ENCODE results near the gene MAP3K1. TPM values are rescaled to one million over a fixed set of nuclear protein-coding genes. Genes with fewer than 3 reads are reported as not detected.
"Not testable (repeated sequence)": the region's sequence is repeated elsewhere in the genome, so short reads cannot be mapped to it uniquely, and the experiment has no call there.

The MAP3K1 gene
- total and polyA plus RNA-seq, 5 donors: 2.7 to 9.0 (median 7.9) TPM

GRCh38 chr5:56815658-56816545 lies 553 bp downstream of the MAP3K1 start:
- Histone ChIP-seq H3K27me3 (ENCODE audit: control insufficient read depth, insufficient read depth) (no peaks in the 10 kb centered on the region), H3K4me3 (ENCODE audit: low read length) (peak overlapping the region; percentile 98), H3K4me1 (ENCODE audit: control insufficient read depth, insufficient read depth, low read length) (peaks cover 2% of the 10 kb centered on the region), H3K27ac (ENCODE audit: low read length) (peak overlapping the region; percentile 92), H3K9me3 (ENCODE audit: control insufficient read depth, low read length) (no peaks in the 10 kb centered on the region)
- intact Hi-C loops (cut with DNase I): loop anchor here in 3 of 4 donors (10.0 kb wide), 4 partner anchors 121 to 461 kb away; no protein-coding TSS in a partner anchor
- DNase-seq (peak; percentile 43 to 79 (median 75)), ATAC-seq (peak; percentile 46 to 51)
- WGBS: under 1% methylated on average over 116 of the region's 116 CpGs

GRCh38 chr5:56816546-56817081 lies 1.3 kb downstream of the MAP3K1 start:
- H3K27ac ChIP-seq (ENCODE audit: low read length): peak overlapping the region; percentile 92
- intact Hi-C loops (cut with DNase I): loop anchor here in 3 of 4 donors (10.0 kb wide), 4 partner anchors 122 to 462 kb away; no protein-coding TSS in a partner anchor
- peaks cover 2% of the 10 kb centered on the region for H3K4me1 ChIP-seq (ENCODE audit: control insufficient read depth, insufficient read depth, low read length)
- peak overlapping the region; percentile 98 for H3K4me3 ChIP-seq (ENCODE audit: low read length)
- ATAC-seq (peak; percentile 65 to 80), DNase-seq (peak; percentile 58 to 80 (median 79))
- WGBS: under 1% methylated on average over 43 of the region's 43 CpGs
- H3K27me3 ChIP-seq (ENCODE audit: control insufficient read depth, insufficient read depth): no peaks in the 10 kb centered on the region
- H3K9me3 ChIP-seq (ENCODE audit: control insufficient read depth, low read length): no peaks in the 10 kb centered on the region

DNA sequence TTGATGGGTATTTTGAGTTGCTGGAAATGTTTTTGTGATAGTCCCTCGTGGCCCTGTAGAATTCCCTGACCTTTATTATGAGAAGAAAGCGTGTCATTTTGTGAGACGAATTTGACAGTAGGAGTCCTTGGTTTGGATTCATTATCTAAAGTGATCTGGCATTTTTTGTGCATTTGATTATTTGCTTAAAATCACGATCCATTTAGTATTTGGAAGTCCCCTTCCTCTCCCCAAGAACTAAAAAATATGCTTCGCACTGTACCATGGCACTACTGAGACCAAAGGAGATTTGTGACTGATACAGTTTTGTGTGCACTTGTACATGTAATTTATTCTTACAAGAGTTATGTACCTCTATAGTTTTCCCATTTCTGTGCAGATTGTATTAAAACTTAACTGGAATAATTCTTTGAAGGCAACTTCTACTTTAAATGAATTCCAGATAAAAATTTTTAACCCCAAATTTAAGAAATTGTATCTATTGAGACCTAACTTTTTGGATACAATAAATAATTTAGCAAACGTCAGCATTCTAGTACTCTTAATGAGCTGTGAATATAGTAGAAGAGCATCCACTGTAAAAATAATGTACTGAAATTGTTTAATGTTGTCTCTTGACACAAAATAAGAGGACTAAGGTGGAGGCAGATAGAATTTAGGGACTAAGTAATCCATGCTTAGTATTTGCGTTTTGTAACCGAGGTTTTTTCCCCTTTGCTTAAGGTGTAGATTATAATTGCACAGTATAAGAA lies 2.1 kb downstream of the MAP3K1 start:
- no peak overlapping the region for H3K27ac ChIP-seq (ENCODE audit: low read length)
- H3K9me3 ChIP-seq (ENCODE audit: control insufficient read depth, low read length): no peaks in the 10 kb centered on the region
- ATAC-seq (no peak), DNase-seq (no peak)
- H3K4me1 ChIP-seq (ENCODE audit: control insufficient read depth, insufficient read depth, low read length): peaks cover 2% of the 10 kb centered on the region
- intact Hi-C loops (cut with DNase I): loop anchor here in 3 of 4 donors (10.0 kb wide), 4 partner anchors 123 to 463 kb away; no protein-coding TSS in a partner anchor
- WGBS: 25% methylated on average over 8 of the region's 8 CpGs
- H3K4me3 ChIP-seq (ENCODE audit: low read length): peak overlapping the region; percentile 98
- H3K27me3 ChIP-seq (ENCODE audit: control insufficient read depth, insufficient read depth): no peaks in the 10 kb centered on the region

DNA sequence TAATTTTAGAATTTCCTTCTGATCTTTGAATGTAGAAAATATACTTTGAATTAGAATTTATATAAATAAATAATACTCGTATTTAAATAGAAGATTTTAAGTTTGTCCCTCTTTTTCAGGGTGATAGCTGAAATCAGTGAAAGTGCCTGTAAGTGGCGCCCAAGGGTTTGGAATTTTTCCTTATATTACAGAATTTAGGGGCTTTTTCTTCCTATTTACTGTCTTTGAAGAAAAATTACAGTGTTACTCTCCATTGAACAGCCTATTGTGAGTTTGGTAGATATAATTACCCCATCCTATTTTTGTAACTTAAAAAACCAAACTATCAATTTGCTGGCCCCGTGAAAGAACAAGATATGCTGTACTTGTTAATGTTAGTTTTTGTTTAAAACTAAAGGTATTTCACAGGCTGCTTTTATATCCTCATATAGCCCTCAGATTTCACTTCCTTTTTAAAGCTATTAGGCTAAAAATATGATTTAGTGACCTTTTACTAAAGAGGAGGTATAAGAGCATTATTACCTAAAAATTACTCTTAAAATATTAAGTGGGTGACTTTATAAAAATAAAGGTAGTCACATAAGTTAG lies 3.2 kb downstream of the MAP3K1 start:
- intact Hi-C loops (cut with DNase I): loop anchor here in 3 of 4 donors (10.0 kb wide), 4 partner anchors 124 to 464 kb away; no protein-coding TSS in a partner anchor
- no peak overlapping the region for H3K27ac ChIP-seq (ENCODE audit: low read length)
- peaks cover 5% of the 10 kb centered on the region for H3K4me1 ChIP-seq (ENCODE audit: control insufficient read depth, insufficient read depth, low read length)
- 35% methylated on average over 3 of the region's 3 CpGs for WGBS
- H3K4me3 ChIP-seq (ENCODE audit: low read length): peak overlapping the region; percentile 22
- no peaks in the 10 kb centered on the region for H3K9me3 ChIP-seq (ENCODE audit: control insufficient read depth, low read length)
- no peaks in the 10 kb centered on the region for H3K27me3 ChIP-seq (ENCODE audit: control insufficient read depth, insufficient read depth)
- DNase-seq: no peak
- ATAC-seq: no peak

- Histone ChIP-seq H3K4me1 (ENCODE audit: control insufficient read depth, insufficient read depth, low read length) (peaks cover 6% of the 10 kb centered on the region), H3K4me3 (ENCODE audit: low read length) (peak overlapping the region; percentile 38), H3K27me3 (ENCODE audit: control insufficient read depth, insufficient read depth) (no peaks in the 10 kb centered on the region), H3K9me3 (ENCODE audit: control insufficient read depth, low read length) (no peaks in the 10 kb centered on the region), H3K27ac (ENCODE audit: low read length) (no peak overlapping the region)
- 39% methylated on average over 6 of the region's 6 CpGs for WGBS
- no peak for ATAC-seq
- intact Hi-C loops (cut with DNase I): loop anchor here in 3 of 4 donors (10.0 kb wide), 4 partner anchors 124 to 464 kb away; no protein-coding TSS in a partner anchor
- no peak for DNase-seq
Observed at GRCh38 chr5:56819060-56819881, 3.9 kb downstream of the MAP3K1 start.

GRCh38 chr5:56821868-56822267 lies 6.5 kb downstream of the MAP3K1 start:
- not testable (repeated sequence) for DNase-seq

DNA sequence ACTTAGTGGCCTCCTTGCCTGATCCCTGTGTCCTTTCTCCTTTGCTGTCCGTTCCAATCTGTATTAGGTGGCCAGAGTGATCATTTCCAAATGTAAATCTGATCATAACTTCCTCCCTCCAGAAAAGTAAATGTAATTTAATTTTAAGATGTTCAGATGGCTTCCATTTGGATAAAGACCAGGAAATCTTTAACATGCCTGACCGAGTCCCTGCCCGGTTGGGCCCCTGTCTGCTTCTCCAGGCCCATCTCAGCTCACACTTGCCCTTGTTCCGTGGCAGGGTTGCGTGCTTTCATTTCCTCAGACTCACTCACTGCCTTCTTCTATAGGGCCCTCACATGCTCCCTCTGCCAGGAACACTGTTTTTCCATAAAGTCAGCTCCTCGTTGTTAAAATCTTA lies 7.6 kb downstream of the MAP3K1 start:
- Histone ChIP-seq H3K4me1 (ENCODE audit: control insufficient read depth, insufficient read depth, low read length) (peaks cover 7% of the 10 kb centered on the region), H3K4me3 (ENCODE audit: low read length) (peak overlapping the region; percentile 18)
- peak in 1 of 2 donors; percentile 58 for ATAC-seq

More at GRCh38 chr5:56821868-56822267, 6.5 kb downstream of the MAP3K1 start:
- H3K27ac ChIP-seq (ENCODE audit: low read length); H3K27me3 ChIP-seq (ENCODE audit: control insufficient read depth, insufficient read depth); H3K4me1 ChIP-seq (ENCODE audit: control insufficient read depth, insufficient read depth, low read length); intact Hi-C loops (cut with DNase I); H3K9me3 ChIP-seq (ENCODE audit: control insufficient read depth, low read length); H3K4me3 ChIP-seq (ENCODE audit: low read length); ATAC-seq: not testable (repeated sequence)
- WGBS: 84% methylated on average over 5 of the region's 5 CpGs

DNA sequence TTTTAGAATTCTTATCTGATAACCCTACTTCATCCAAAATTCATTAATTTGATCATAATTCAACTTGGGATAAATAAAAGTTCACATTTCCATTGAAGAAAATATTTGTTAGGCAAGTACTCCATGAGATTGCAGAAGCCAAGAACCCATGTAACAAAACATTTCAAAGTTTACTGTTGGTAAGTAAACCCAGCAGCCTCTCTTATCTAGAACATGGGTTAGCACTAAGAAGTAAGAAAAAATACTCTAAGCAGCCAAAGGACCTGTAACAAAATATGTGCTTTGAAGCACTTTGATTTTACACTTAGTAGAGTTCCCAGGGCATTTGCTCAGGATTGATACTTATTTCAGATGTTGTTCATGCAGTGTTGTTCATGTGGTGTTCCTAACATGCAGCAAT lies 8.7 kb downstream of the MAP3K1 start:
- H3K4me3 ChIP-seq (ENCODE audit: low read length): no peak overlapping the region
- H3K9me3 ChIP-seq (ENCODE audit: control insufficient read depth, low read length): no peaks in the 10 kb centered on the region
- intact Hi-C loops (cut with DNase I): no loop called here
- DNase-seq (no peak), ATAC-seq (no peak)
- no peaks in the 10 kb centered on the region for H3K27me3 ChIP-seq (ENCODE audit: control insufficient read depth, insufficient read depth)
- no peak overlapping the region for H3K27ac ChIP-seq (ENCODE audit: low read length)
- peaks cover 7% of the 10 kb centered on the region for H3K4me1 ChIP-seq (ENCODE audit: control insufficient read depth, insufficient read depth, low read length)

More for the DNA sequence above, 7.6 kb downstream of the MAP3K1 start:
- no peaks in the 10 kb centered on the region for H3K9me3 ChIP-seq (ENCODE audit: control insufficient read depth, low read length)
- no peaks in the 10 kb centered on the region for H3K27me3 ChIP-seq (ENCODE audit: control insufficient read depth, insufficient read depth)
- no peak for DNase-seq
- WGBS: 58% methylated on average over 6 of the region's 6 CpGs
- intact Hi-C loops (cut with DNase I): no loop called here
- H3K27ac ChIP-seq (ENCODE audit: low read length): no peak overlapping the region

DNA sequence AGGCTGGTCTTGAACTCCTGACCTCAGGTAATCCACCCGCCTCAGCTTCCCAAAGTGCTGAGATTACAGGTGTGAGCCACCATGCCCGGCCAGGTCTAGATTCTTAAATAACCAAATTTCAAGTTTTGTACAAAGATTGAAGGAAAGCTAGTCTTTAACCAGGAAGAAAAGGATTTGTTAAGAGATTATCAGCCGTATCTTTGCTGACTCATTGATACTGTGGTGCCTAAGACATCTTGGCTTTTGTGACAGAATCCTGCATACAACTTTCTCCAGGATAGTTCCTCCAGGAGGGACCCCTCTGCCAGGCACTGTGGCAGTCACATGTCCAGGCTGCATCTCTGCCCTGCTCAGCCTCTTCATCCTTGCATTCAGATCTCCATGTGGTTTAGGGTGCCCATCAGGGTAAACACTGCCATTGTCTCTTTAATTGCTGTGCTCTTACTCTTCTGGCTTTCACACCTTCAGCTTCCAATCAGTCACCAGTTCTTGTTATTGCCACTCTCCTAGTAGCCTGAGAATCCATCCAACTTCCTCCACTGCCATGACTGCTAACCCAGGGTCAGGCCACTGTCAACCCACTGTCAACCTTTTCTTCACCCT lies 10.0 kb downstream of the MAP3K1 start:
- no peak for ATAC-seq
- WGBS: 88% methylated on average over 3 of the region's 3 CpGs

More for the DNA sequence above, 10.0 kb downstream of the MAP3K1 start:
- H3K27me3 ChIP-seq (ENCODE audit: control insufficient read depth, insufficient read depth): no peaks in the 10 kb centered on the region
- no peaks in the 10 kb centered on the region for H3K9me3 ChIP-seq (ENCODE audit: control insufficient read depth, low read length)
- no peak overlapping the region for H3K27ac ChIP-seq (ENCODE audit: low read length)
- peaks cover 10% of the 10 kb centered on the region for H3K4me1 ChIP-seq (ENCODE audit: control insufficient read depth, insufficient read depth, low read length)
- intact Hi-C loops (cut with DNase I): no loop called here
- DNase-seq: no peak
- no peak overlapping the region for H3K4me3 ChIP-seq (ENCODE audit: low read length)

All from right cardiac atrium (tissue), 5 donors.